Stimulated activated CD8-positive, alpha-beta memory T cell treated with anti-CD3 and anti-CD28 coated beads, Interleukin-4, amount 100 ng/mL, for 1 hour (primary cell): ENCODE results near the gene TRAPPC2.
A peak's percentile ranks its signal among the peaks of the same experiment; 100 is the strongest.
"Not testable (repeated sequence)": the region's sequence is repeated elsewhere in the genome, so short reads cannot be mapped to it uniquely, and the experiment has no call there.

Experiments used
- DNase-seq, 2 donors: peaks; one replicate each; pipeline ENCODE4 v3.0.0-alpha.2; 2020; ENCODE audit warnings: low read depth in 2 of 2, low spot score in 1 of 2

TRAPPC2 gene

GRCh38 chrX:13748486-13748885, 14.1 kb upstream of the TRAPPC2 start:
- DNase-seq, result no peak

GRCh38 chrX:13747836-13748235, 13.4 kb upstream of the TRAPPC2 start:
- DNase-seq, result no peak

- no peak for DNase-seq
Observed at GRCh38 chrX:13742397-13743176, 8.2 kb upstream of the TRAPPC2 start.

- DNase-seq, result no peak
Observed at GRCh38 chrX:13741695-13742094, 7.3 kb upstream of the TRAPPC2 start.

- no peak for DNase-seq
Observed at GRCh38 chrX:13733506-13733905, 914 bp downstream of the TRAPPC2 start.

GRCh38 chrX:13732246-13733067, 2.0 kb downstream of the TRAPPC2 start:
- DNase-seq, result no peak

- DNase-seq, result not testable (repeated sequence)
Observed at GRCh38 chrX:13730523-13730922, 3.9 kb downstream of the TRAPPC2 start.

- not testable (repeated sequence) for DNase-seq
Observed at GRCh38 chrX:13726583-13726982, 7.8 kb downstream of the TRAPPC2 start.

- peak in 1 of 2 donors; percentile 8 for DNase-seq
Observed at GRCh38 chrX:13724878-13725277, 9.5 kb downstream of the TRAPPC2 start.

GRCh38 chrX:13721819-13722519, 12.5 kb downstream of the TRAPPC2 start:
- no peak for DNase-seq

- no peak for DNase-seq
Observed at GRCh38 chrX:13721371-13721770, 13.0 kb downstream of the TRAPPC2 start.

GRCh38 chrX:13719192-13719856, 15.1 kb downstream of the TRAPPC2 start:
- no peak for DNase-seq

- no peak for DNase-seq
Observed at GRCh38 chrX:13717700-13718472, 16.5 kb downstream of the TRAPPC2 start.

- no peak for DNase-seq
Observed at GRCh38 chrX:13716905-13717304, 17.5 kb downstream of the TRAPPC2 start.

- DNase-seq, result no peak
Observed at GRCh38 chrX:13716455-13716854, 18.0 kb downstream of the TRAPPC2 start.

GRCh38 chrX:13711141-13711540, 23.3 kb downstream of the TRAPPC2 start:
- DNase-seq, result no peak

GRCh38 chrX:13703589-13703988, 30.8 kb downstream of the TRAPPC2 start:
- DNase-seq, result no peak

GRCh38 chrX:13703135-13703534, 31.3 kb downstream of the TRAPPC2 start:
- no peak for DNase-seq

GRCh38 chrX:13702111-13702789, 32.2 kb downstream of the TRAPPC2 start:
- DNase-seq, result no peak

- no peak for DNase-seq
Observed at GRCh38 chrX:13700380-13700779, 34.0 kb downstream of the TRAPPC2 start.
